C4-2B (cell line): ENCODE data around the gene RASA3.

ENCODE experiments used
- H3K27ac ChIP-seq: fragments of 450-650 bp; 2 replicates; pipeline ENCODE4 v1.5.1; 2017
- CTCF ChIP-seq: fragments of 450-650 bp; conservative IDR thresholded peaks from 2 replicates; pipeline ENCODE4 v1.5.1; 2017; ENCODE audit warnings: mild to moderate bottlenecking
- ZFX ChIP-seq: fragments of 450-650 bp; IDR thresholded peaks from 2 replicates; pipeline ENCODE4 v1.6.1; 2017

Gene RASA3

DNA sequence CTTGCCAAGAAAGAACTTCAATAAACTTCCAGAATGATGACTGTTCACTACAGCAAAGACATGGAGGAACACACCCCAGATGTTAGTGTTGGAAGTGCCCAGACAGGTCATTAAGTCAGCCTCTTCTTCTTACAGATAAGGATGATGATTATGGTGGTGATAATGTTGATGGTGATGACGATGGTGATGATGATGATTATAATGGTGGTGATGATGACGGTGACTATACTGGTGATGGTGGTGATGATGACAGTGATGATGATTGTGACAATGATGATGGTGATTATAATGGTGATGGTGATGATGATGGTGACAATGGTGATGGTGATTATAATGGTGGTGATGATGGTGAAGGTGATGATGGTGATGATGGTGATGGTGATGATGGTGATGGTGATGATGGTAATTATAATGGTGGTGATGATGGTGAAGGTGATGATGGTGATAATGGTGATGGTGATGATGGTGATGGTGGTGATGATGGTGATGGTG is 167.0 kb downstream of the RASA3 start:
- no peak overlapping the region for H3K27ac ChIP-seq
- TF ChIP-seq ZFX (no peak), CTCF (no peak)

GRCh38 chr13:113964251-113964995 is 168.0 kb downstream of the RASA3 start:
- TF ChIP-seq ZFX (no peak), CTCF (no peak)
- H3K27ac ChIP-seq, result no peak overlapping the region

DNA sequence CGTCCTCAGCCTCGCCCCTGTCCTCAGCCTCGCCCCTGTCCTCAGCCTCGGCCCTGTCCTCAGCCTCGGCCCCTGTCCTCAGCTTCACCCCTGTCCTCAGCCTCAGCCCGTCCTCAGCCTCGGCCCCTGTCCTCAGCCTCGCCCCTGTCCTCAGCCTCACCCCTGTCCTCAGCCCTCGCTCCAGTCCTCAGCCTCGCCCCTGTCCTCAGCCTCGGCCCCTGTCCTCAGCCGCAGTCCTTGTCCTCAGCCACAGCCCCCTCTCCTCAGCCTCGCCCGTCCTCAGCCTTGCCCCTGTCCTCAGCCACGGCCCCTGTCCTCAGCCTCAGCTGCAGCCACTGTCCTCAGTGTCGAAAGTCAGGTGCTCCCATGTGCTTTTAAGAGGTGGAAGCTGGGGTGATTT is 169.0 kb downstream of the RASA3 start:
- TF ChIP-seq CTCF, result no peak
- no peak for TF ChIP-seq ZFX
- no peak overlapping the region for H3K27ac ChIP-seq

- TF ChIP-seq CTCF (no peak), ZFX (no peak)
- H3K27ac ChIP-seq, result no peak overlapping the region
These were observed 169.4 kb downstream of the RASA3 start for GRCh38 chr13:113962975-113963374.

- TF ChIP-seq ZFX, result no peak
- no peak for TF ChIP-seq CTCF
- no peak overlapping the region for H3K27ac ChIP-seq
These were observed 170.0 kb downstream of the RASA3 start for GRCh38 chr13:113962386-113962785.

DNA sequence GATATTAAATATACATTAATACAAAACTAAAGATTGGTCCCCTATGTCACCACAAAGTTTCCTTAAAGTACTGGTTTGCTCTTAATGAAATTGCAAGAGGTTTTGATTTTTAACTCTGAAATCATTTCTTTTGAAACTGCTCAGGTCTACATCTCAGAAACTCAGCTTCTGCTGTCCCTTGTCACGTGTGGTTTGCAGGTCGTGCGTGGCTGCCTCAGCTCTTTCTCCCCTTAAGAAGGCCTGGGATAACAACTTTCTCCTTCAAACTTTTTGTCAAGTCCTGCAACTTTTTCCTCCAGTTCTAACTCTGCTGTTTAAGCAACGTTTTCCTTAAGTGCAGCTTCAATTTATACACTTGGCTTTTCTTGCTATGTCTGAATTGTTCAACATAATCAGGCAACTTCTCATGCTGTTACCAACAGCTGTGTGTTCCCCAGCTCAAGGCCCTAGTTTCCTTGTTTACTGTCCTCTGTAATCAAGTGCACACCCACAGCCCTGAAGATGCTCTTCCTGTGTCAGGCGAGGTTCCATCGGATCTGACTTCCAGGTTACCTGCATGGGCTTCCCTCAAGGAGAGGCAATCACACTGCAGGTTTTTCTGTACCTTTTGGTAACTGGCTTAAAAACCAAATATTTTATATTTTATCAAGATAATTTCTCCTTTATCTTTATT is 172.0 kb downstream of the RASA3 start:
- no peak overlapping the region for H3K27ac ChIP-seq
- TF ChIP-seq ZFX (no peak), CTCF (no peak)

DNA sequence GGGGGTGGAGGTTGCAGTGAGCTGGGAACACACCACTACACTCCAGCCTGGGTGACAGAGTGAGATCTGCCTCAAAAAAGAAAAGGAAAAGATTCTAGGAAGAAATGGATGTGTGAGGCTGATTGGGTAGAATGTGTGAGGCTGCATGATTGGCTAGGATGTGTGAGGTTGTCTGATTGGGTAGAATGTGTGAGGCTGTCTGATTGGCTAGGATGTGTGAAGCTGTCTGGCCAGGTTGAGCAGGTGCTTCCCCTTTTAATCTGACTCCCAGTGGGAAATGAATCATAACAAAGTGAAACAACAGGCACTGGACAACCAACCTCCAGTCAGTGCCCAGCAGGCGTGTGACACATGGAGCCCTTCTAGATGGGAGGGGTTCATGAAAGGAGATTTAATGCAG is 173.2 kb downstream of the RASA3 start:
- no peak overlapping the region for H3K27ac ChIP-seq
- no peak for TF ChIP-seq ZFX
- no peak for TF ChIP-seq CTCF
